Nephron (organoid): ENCODE measurements around the gene CEMIP.

Experiments
- H3K27ac Mint-ChIP-seq, 3 experiments: 2 replicates each; pipeline ENCODE4 v1.8.0; 2020; ENCODE audit warnings: mixed read lengths in 3 of 3, mild to moderate bottlenecking in 2 of 3, moderate library complexity in 1 of 3
- H3K27me3 Mint-ChIP-seq: 2 replicates; pipeline ENCODE4 v1.8.0; 2021; ENCODE audit warnings: low read depth, mild to moderate bottlenecking, moderate library complexity, mixed read lengths
- H3K36me3 Mint-ChIP-seq: 2 replicates; pipeline ENCODE4 v1.8.0; 2020; ENCODE audit warnings: low read depth, mixed read lengths
- H3K4me1 Mint-ChIP-seq: 2 replicates; pipeline ENCODE4 v1.8.0; 2020; ENCODE audit warnings: mixed read lengths
- H3K4me3 Mint-ChIP-seq, 3 experiments: 2 replicates each; pipeline ENCODE4 v1.8.0; 2020; ENCODE audit warnings: mild to moderate bottlenecking in 3 of 3, mixed read lengths in 3 of 3, moderate library complexity in 2 of 3
- H3K9me3 Mint-ChIP-seq: 2 replicates; pipeline ENCODE4 v1.8.0; 2020; ENCODE audit warnings: mixed read lengths
- TF ChIP-seq, protein P1 (sequence below), 3 experiments: fragments of 200-600 bp; sonication (generic); IDR thresholded peaks; one replicate each; pipeline ENCODE4 v1.5.0; 2021; ENCODE audit warnings: antibody characterized with exemption in 3 of 3; ENCODE audit not compliant: unreplicated experiment in 3 of 3

Gene CEMIP, protein sequence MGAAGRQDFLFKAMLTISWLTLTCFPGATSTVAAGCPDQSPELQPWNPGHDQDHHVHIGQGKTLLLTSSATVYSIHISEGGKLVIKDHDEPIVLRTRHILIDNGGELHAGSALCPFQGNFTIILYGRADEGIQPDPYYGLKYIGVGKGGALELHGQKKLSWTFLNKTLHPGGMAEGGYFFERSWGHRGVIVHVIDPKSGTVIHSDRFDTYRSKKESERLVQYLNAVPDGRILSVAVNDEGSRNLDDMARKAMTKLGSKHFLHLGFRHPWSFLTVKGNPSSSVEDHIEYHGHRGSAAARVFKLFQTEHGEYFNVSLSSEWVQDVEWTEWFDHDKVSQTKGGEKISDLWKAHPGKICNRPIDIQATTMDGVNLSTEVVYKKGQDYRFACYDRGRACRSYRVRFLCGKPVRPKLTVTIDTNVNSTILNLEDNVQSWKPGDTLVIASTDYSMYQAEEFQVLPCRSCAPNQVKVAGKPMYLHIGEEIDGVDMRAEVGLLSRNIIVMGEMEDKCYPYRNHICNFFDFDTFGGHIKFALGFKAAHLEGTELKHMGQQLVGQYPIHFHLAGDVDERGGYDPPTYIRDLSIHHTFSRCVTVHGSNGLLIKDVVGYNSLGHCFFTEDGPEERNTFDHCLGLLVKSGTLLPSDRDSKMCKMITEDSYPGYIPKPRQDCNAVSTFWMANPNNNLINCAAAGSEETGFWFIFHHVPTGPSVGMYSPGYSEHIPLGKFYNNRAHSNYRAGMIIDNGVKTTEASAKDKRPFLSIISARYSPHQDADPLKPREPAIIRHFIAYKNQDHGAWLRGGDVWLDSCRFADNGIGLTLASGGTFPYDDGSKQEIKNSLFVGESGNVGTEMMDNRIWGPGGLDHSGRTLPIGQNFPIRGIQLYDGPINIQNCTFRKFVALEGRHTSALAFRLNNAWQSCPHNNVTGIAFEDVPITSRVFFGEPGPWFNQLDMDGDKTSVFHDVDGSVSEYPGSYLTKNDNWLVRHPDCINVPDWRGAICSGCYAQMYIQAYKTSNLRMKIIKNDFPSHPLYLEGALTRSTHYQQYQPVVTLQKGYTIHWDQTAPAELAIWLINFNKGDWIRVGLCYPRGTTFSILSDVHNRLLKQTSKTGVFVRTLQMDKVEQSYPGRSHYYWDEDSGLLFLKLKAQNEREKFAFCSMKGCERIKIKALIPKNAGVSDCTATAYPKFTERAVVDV (N-terminal part only)

DNA sequence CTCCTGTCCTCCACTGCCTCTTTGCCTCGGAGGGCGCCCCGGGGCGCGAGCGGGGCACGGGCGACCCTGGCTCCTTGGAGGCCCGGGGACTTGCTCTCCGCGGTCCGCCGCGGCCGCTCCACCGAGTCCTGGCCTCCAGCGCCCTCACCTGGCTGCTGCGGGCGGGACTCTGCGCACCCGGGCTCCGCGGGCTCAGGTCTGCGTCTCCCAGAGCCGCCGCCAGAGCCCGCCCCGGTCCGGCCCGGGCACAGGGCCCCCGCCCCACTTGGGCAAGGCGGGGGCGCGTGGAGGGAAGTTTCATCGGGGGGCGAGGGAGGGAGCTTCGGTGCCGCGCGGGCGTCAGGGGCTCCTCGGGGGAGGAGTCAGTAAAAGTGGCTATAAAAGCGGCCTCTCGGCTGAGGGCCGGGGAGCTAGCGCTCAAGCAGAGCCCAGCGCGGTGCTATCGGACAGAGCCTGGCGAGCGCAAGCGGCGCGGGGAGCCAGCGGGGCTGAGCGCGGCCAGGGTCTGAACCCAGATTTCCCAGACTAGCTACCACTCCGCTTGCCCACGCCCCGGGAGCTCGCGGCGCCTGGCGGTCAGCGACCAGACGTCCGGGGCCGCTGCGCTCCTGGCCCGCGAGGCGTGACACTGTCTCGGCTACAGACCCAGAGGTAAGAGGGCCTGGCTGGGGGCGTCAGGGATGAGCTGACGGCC lies at the start of gene CEMIP:
Gene CEMIP, plus strand, starts transcription at position 407 of the 694 bp plus-strand sequence. CDS start 94,510 bp downstream, outside the sequence.
- Mint-ChIP-seq H3K9me3 (no peaks in the 10 kb centered on the region), H3K27me3 (peaks cover 67% of the 10 kb centered on the region), H3K4me3 (peak within 1 kb of the TSS; percentile 79 to 89 (median 84)), H3K27ac (no peak within 1 kb of the TSS), H3K4me1 (peaks cover 37% of the 10 kb centered on the region), H3K36me3 (no peaks in the 10 kb centered on the region)
- TF ChIP-seq, protein P1, sequence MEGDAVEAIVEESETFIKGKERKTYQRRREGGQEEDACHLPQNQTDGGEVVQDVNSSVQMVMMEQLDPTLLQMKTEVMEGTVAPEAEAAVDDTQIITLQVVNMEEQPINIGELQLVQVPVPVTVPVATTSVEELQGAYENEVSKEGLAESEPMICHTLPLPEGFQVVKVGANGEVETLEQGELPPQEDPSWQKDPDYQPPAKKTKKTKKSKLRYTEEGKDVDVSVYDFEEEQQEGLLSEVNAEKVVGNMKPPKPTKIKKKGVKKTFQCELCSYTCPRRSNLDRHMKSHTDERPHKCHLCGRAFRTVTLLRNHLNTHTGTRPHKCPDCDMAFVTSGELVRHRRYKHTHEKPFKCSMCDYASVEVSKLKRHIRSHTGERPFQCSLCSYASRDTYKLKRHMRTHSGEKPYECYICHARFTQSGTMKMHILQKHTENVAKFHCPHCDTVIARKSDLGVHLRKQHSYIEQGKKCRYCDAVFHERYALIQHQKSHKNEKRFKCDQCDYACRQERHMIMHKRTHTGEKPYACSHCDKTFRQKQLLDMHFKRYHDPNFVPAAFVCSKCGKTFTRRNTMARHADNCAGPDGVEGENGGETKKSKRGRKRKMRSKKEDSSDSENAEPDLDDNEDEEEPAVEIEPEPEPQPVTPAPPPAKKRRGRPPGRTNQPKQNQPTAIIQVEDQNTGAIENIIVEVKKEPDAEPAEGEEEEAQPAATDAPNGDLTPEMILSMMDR (IDR thresholded peaks at IDR 0.05; ENCODE audit: unreplicated experiment in 3 of 3), result peak; percentile 82 to 90 (median 88)

DNA sequence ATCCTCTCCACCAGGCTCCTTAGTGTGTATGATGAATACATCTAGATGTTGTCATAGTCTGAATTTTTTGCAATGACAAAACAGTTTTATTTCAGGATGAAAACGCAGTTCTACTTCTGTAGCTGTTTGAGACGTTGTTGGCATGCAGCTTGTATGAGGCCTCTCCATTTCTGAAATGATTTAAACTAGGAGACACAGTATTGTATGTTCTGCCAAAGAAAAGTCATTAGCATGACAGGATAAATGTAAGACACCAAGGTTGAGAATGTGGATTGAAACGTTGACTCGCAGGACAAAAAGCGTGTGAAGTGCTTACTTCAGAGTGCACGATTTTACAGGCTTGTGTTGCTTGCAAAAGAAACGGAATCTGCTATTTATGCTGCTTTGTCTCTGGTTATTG lies 48.8 kb upstream of the CEMIP start:
- no peak overlapping the region for H3K4me3 Mint-ChIP-seq
- H3K4me1 Mint-ChIP-seq, result peaks cover 65% of the 10 kb centered on the region
- TF ChIP-seq, protein P1 (IDR thresholded peaks at IDR 0.05; ENCODE audit: unreplicated experiment in 3 of 3), result no peak
- peak overlapping the region in 2 of 3 experiments; percentile 40 to 53 for H3K27ac Mint-ChIP-seq
- peaks cover 16% of the 10 kb centered on the region for H3K36me3 Mint-ChIP-seq
- no peaks in the 10 kb centered on the region for H3K9me3 Mint-ChIP-seq
- H3K27me3 Mint-ChIP-seq, result peaks cover 4% of the 10 kb centered on the region

DNA sequence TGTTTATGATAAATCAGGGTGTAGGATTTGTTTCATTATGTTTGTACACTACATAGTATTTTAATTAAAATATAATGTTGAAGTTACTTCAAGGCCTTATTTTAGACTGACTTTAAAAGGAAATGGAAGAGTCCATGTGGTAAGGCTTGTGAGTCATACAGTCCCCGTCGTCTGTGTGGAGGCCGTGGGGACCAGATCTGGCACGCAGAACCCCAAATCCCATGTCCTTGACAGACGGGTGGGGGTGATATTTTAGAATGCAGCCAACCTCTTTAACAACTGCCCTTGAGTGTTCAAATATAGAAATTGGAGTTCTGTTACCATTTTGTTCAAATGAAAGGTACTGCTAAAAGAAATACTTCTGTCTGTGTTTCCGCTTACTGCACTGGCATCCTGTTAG lies 48.2 kb upstream of the CEMIP start:
- H3K27me3 Mint-ChIP-seq, result peaks cover 4% of the 10 kb centered on the region
- H3K36me3 Mint-ChIP-seq, result peaks cover 15% of the 10 kb centered on the region
- H3K9me3 Mint-ChIP-seq, result no peaks in the 10 kb centered on the region
- no peak overlapping the region for H3K4me3 Mint-ChIP-seq
- H3K4me1 Mint-ChIP-seq, result peaks cover 70% of the 10 kb centered on the region
- TF ChIP-seq, protein P1 (IDR thresholded peaks at IDR 0.05; ENCODE audit: unreplicated experiment in 3 of 3), result no peak
- H3K27ac Mint-ChIP-seq, result peak overlapping the region in 1 of 3 experiments; percentile 40

DNA sequence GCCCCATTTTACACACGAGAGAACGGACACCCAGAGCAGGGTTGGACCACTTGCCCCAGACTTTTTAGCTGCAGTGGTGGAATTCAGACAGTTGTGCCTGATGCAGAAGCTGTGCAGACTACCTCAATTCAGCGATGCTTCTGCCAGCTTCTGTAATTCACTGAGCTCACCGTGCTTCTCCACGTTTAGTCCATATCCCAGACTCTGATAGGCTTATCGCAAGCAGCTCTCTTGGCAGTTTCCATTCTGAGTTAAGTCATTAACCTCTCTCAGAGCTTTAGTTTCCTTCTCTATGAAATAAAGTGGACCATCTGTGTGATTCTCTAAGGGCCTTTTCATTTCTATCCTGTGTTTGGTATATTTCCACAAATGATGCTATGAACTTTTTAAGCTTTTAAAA lies 47.0 kb upstream of the CEMIP start:
- Mint-ChIP-seq H3K4me1 (peaks cover 74% of the 10 kb centered on the region), H3K9me3 (no peaks in the 10 kb centered on the region), H3K27ac (no peak overlapping the region), H3K4me3 (no peak overlapping the region), H3K27me3 (no peaks in the 10 kb centered on the region), H3K36me3 (peaks cover 3% of the 10 kb centered on the region)
- TF ChIP-seq, protein P1 (IDR thresholded peaks at IDR 0.05; ENCODE audit: unreplicated experiment in 3 of 3), result no peak

DNA sequence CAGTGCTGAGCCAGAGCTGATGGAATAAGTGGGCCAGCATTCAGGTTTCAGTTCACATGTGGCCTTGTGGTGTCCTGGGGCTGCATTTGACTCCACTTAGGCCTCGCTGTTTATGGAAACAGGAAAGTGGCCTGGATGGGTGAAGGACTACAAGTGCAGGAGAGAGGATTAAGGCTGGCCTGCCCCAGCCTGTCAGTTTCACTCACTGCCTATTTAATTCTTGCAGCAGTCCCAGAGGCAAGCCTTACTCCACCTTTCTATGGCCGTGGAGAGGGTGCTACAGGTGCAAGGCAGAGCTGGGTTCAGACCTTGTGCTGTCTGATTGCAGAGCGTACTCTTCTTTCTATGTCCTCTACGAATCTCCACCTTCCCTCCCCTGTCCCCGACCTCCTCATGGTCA lies 46.4 kb upstream of the CEMIP start:
- Mint-ChIP-seq H3K4me1 (peaks cover 67% of the 10 kb centered on the region), H3K27me3 (no peaks in the 10 kb centered on the region), H3K36me3 (peaks cover 5% of the 10 kb centered on the region), H3K4me3 (no peak overlapping the region), H3K9me3 (peaks cover 2% of the 10 kb centered on the region), H3K27ac (peak overlapping the region in 1 of 3 experiments; percentile 29)
- TF ChIP-seq, protein P1 (IDR thresholded peaks at IDR 0.05; ENCODE audit: unreplicated experiment in 3 of 3), result no peak
